GM21529 (cell line): ENCODE measurements around the gene IGLON5.

Experiments
- ATAC-seq: cut with Tn5 transposase; IDR thresholded peaks from one replicate; pipeline ENCODE4 v1.9.1; 2021; ENCODE audit not compliant: unreplicated experiment

The IGLON5 gene

GRCh38 chr19:51337861-51338562 lies 26.6 kb downstream of the IGLON5 start:
- ATAC-seq: no peak

- peak; percentile 57 for ATAC-seq
These were observed 27.3 kb downstream of the IGLON5 start for GRCh38 chr19:51338563-51339312.

GRCh38 chr19:51339313-51339686 lies 27.9 kb downstream of the IGLON5 start:
- peak; percentile 11 for ATAC-seq

GRCh38 chr19:51339687-51340656 lies 28.5 kb downstream of the IGLON5 start:
- ATAC-seq: peak; percentile 42

GRCh38 chr19:51341066-51341465 lies 29.6 kb downstream of the IGLON5 start:
- no peak for ATAC-seq

- ATAC-seq: no peak
These were observed 30.6 kb downstream of the IGLON5 start, which contains the start of gene VSIG10L for GRCh38 chr19:51341976-51342580. Gene VSIG10L (minus strand): TSS chr19:51342139. CDS start chr19:51342124, 15 bp downstream.

GRCh38 chr19:51342631-51343569 lies 31.5 kb downstream of the IGLON5 start:
- no peak for ATAC-seq

- ATAC-seq: no peak
These were observed 33.7 kb downstream of the IGLON5 start for GRCh38 chr19:51345076-51345620.

GRCh38 chr19:51346742-51347141 lies 35.3 kb downstream of the IGLON5 start:
- no peak for ATAC-seq

GRCh38 chr19:51347209-51347928 lies 35.9 kb downstream of the IGLON5 start:
- ATAC-seq: no peak

GRCh38 chr19:51351266-51351990 lies 40.0 kb downstream of the IGLON5 start:
- no peak for ATAC-seq

- no peak for ATAC-seq
These were observed 41.4 kb downstream of the IGLON5 start for GRCh38 chr19:51352783-51353360.

- ATAC-seq: no peak
These were observed 42.8 kb downstream of the IGLON5 start for GRCh38 chr19:51354103-51354741.

GRCh38 chr19:51354742-51355148 lies 43.3 kb downstream of the IGLON5 start:
- ATAC-seq: no peak

- no peak for ATAC-seq
These were observed 44.8 kb downstream of the IGLON5 start for GRCh38 chr19:51356159-51356801.

GRCh38 chr19:51357952-51358351 lies 46.5 kb downstream of the IGLON5 start:
- ATAC-seq: no peak

GRCh38 chr19:51359294-51359693 lies 47.9 kb downstream of the IGLON5 start:
- ATAC-seq: no peak
